Bronchial epithelial cell (primary cell): Measurements from ENCODE around the gene C4BPA. TPM values are rescaled to one million over a fixed set of nuclear protein-coding genes. Genes with fewer than 3 reads are reported as not detected.

Experiments
- DNase-seq: peaks from one replicate; pipeline ENCODE4 v3.0.0-alpha.2; 2010; ENCODE audit warnings: low read depth
- FAIRE-seq: peaks from 2 replicates; lab custom pipeline; 2011; peaks lifted over from hg19 to GRCh38; lab: Jason Lieb, UNC
- H3K27me3 ChIP-seq: 2 replicates; pipeline ENCODE4 v1.5.1; 2011; ENCODE audit warnings: low read length; ENCODE audit not compliant: control insufficient read depth, insufficient read depth
- H3K36me3 ChIP-seq: 2 replicates; pipeline ENCODE4 v1.5.1; 2011; ENCODE audit warnings: low read length; ENCODE audit not compliant: control insufficient read depth, insufficient read depth
- H3K4me3 ChIP-seq: 2 replicates; pipeline ENCODE4 v1.5.1; 2011; ENCODE audit warnings: mild to moderate bottlenecking, low read depth, low read length, control low read depth
- total RNA-seq: library from RNA; depleted of rRNA; stranded (reverse); fragments of >200 nt; gene quantifications from 2 replicates; pipeline ENCODE4 v1.2.1, GENCODE V29; 2014
- TF ChIP-seq, protein P1 (sequence below): IDR thresholded peaks from 2 replicates; pipeline ENCODE4 v1.5.1; 2011; ENCODE audit warnings: mild to moderate bottlenecking, moderate library complexity, low read length, control low read depth, inconsistent platforms; ENCODE audit not compliant: insufficient read depth, severe bottlenecking

The C4BPA gene
- total RNA-seq, 1 donor from 2014 or later: not detected

- TF ChIP-seq, protein P1, sequence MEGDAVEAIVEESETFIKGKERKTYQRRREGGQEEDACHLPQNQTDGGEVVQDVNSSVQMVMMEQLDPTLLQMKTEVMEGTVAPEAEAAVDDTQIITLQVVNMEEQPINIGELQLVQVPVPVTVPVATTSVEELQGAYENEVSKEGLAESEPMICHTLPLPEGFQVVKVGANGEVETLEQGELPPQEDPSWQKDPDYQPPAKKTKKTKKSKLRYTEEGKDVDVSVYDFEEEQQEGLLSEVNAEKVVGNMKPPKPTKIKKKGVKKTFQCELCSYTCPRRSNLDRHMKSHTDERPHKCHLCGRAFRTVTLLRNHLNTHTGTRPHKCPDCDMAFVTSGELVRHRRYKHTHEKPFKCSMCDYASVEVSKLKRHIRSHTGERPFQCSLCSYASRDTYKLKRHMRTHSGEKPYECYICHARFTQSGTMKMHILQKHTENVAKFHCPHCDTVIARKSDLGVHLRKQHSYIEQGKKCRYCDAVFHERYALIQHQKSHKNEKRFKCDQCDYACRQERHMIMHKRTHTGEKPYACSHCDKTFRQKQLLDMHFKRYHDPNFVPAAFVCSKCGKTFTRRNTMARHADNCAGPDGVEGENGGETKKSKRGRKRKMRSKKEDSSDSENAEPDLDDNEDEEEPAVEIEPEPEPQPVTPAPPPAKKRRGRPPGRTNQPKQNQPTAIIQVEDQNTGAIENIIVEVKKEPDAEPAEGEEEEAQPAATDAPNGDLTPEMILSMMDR: no peak
- H3K36me3 ChIP-seq: peaks cover 9% of the 10 kb centered on the region
- no peak for DNase-seq
- no peaks in the 10 kb centered on the region for H3K27me3 ChIP-seq
- H3K4me3 ChIP-seq: no peak overlapping the region
- FAIRE-seq: no peak
Measured at GRCh38 chr1:207058878-207059867, 44.9 kb upstream of the C4BPA start.

DNA sequence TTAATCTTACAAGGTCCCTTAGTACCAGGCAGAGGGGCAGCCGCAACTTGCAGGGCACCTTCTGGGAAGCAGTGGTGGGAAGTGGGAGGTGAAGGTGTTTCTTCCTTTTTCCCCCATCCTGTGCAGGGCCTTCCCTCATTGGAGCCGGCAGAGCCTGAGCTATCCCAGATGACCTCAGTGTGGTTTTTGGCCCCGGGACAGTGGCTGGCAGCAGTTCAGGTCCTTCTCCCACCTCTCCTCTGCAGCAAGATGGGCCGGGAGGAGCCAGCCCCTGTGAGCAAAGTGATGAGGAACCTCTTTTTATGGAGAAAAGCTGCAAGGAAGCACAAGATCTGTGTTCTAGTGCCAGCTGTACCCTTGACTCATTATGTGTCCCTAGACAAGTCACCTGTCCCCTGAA lies 44.2 kb upstream of the C4BPA start:
- no peak for DNase-seq
- no peak for FAIRE-seq
- TF ChIP-seq, protein P1: no peak
- Histone ChIP-seq H3K36me3 (peaks cover 11% of the 10 kb centered on the region), H3K27me3 (no peaks in the 10 kb centered on the region), H3K4me3 (no peak overlapping the region)

DNA sequence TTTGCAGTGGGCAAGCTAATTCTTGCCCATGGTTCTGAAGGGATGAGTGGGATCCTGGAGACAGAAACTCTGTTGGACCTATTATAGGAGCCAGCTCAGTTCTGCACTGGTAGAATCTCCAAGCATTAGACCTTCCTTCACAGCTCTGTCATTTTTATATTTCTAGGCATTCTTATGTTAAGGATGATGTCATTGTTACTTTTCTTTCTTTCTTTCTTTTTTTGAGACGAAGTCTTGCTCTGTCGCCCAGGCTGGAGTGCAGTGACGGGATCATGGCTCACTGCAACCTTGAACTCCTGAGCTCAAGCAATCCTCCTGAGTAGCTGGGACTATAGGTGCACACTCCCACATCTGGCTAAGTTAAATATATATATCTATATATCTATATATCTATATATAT lies 43.4 kb upstream of the C4BPA start:
- Histone ChIP-seq H3K4me3 (no peak overlapping the region), H3K27me3 (no peaks in the 10 kb centered on the region), H3K36me3 (peaks cover 11% of the 10 kb centered on the region)
- TF ChIP-seq, protein P1: no peak
- FAIRE-seq: no peak
- no peak for DNase-seq

GRCh38 chr1:207062058-207062457 lies 42.0 kb upstream of the C4BPA start:
- DNase-seq (no peak), FAIRE-seq (no peak)
- Histone ChIP-seq H3K4me3 (no peak overlapping the region), H3K27me3 (no peaks in the 10 kb centered on the region), H3K36me3 (peaks cover 13% of the 10 kb centered on the region)
- TF ChIP-seq, protein P1: no peak

DNA sequence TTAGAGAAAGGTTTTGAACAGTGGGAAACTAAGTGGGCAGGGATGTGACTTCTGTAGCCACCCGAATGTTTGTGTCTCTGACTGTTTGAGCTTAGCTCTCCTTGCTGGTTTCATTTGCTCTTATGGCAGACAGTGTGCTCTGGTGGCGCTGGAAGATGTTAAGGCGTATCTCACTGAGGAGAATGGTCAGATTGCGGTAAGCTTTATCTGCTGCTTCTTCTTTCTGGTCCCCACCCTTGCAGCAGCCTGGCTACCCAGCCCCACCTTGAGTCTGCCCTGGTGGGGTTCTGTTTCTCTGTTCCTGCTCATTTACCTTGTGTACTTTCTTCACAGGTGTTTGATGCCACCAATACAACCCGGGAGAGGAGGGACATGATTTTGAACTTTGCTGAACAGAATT lies 41.0 kb upstream of the C4BPA start:
- H3K36me3 ChIP-seq: peaks cover 13% of the 10 kb centered on the region

More for the DNA sequence above, 41.0 kb upstream of the C4BPA start:
- DNase-seq (no peak), FAIRE-seq (no peak)
- H3K4me3 ChIP-seq: no peak overlapping the region
- H3K27me3 ChIP-seq: no peaks in the 10 kb centered on the region
- TF ChIP-seq, protein P1: no peak
